Measurements from ENCODE around the gene KLHL40.

KLHL40 gene, protein sequence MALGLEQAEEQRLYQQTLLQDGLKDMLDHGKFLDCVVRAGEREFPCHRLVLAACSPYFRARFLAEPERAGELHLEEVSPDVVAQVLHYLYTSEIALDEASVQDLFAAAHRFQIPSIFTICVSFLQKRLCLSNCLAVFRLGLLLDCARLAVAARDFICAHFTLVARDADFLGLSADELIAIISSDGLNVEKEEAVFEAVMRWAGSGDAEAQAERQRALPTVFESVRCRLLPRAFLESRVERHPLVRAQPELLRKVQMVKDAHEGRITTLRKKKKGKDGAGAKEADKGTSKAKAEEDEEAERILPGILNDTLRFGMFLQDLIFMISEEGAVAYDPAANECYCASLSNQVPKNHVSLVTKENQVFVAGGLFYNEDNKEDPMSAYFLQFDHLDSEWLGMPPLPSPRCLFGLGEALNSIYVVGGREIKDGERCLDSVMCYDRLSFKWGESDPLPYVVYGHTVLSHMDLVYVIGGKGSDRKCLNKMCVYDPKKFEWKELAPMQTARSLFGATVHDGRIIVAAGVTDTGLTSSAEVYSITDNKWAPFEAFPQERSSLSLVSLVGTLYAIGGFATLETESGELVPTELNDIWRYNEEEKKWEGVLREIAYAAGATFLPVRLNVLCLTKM

DNA sequence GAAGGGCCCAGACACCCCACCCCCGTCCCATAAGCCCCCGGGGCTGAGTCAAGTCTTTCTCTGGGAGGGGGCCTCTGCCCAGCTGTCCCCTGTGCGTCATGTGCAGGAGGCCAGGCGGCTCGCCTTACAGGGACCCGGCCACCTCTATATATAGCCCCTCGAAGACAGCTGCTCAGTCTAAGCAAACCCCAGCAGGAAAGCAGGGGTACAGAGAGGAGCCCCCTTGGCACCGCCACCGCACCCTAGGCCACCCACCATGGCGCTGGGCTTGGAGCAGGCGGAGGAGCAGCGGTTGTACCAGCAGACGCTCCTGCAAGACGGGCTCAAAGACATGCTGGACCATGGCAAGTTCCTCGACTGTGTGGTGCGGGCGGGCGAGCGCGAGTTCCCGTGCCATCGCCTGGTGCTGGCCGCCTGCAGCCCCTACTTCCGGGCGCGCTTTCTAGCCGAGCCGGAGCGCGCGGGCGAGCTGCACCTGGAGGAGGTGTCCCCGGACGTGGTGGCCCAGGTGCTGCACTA, at the start of gene KLHL40:
Gene KLHL40 (plus strand): TSS at position 175 of the 519 bp plus-strand sequence. CDS start 82 bp downstream, at position 257.
- DNase-seq (ENCODE audit: low read depth in 2 of 2), result no peak

DNA sequence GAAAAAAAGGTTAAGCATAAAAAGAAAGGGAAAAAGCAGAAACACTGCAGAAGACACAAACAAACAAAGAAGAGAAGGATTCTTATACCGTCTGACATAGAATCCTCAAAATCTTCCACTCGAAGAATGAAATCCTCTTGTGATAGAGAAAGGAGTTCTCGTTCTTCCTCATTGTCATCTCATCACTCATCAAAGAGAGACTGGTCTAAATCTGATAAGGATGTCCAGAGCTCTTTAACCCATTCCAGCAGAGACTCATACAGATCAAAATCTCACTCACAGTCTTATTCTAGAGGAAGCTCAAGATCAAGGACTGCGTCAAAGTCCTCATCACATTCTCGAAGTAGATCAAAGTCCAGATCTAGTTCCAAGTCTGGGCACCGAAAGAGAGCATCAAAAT, 48.3 kb upstream of the KLHL40 start:
- no peak for DNase-seq (ENCODE audit: low read depth in 2 of 2)

DNA sequence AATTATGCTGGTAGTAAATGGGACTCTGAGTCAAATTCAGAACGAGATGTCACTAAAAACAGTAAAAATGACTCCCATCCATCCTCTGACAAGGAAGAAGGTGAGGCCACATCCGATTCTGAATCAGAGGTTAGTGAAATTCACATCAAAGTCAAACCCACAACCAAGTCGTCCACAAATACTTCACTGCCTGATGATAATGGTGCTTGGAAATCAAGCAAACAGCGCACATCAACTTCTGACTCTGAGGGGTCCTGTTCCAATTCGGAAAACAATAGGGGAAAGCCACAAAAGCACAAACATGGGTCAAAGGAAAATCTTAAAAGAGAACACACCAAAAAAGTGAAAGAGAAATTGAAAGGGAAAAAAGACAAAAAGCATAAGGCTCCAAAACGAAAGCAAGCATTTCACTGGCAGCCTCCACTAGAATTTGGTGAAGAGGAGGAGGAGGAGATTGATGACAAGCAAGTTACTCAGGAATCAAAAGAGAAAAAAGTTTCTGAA, 46.9 kb upstream of the KLHL40 start:
- peak; percentile 35 to 39 for DNase-seq (ENCODE audit: low read depth in 2 of 2)

DNA sequence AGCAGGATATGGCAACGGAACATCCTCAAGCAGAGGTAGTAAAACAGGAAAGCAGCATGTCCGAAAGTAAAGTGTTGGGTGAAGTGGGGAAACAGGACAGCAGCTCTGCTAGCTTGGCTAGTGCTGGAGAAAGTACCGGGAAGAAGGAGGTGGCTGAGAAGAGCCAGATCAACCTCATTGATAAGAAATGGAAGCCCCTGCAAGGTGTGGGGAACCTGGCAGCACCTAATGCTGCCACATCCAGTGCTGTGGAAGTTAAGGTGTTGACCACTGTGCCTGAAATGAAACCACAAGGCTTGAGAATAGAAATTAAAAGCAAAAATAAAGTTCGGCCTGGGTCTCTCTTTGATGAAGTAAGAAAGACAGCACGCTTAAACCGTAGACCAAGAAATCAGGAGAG, 46.1 kb upstream of the KLHL40 start:
- no peak for DNase-seq (ENCODE audit: low read depth in 2 of 2)

DNA sequence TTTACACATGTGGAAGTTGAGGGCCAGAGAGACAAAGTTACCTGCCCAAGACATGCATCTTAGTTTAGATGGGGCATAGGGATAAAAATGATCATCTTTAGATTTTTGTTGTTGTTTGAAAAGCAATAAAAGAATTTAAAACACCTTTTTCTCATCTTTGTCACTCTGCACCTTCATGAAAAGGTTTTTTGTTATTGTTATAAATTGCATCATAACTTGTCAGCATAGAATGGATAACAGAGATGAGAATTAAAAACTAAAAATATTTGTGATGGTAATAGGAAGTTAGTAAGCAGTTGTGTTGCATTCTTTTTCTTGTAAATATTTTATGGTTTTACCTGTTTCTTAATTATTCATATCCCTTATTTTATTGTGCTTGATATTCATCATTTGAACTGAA, 45.2 kb upstream of the KLHL40 start:
- no peak for DNase-seq (ENCODE audit: low read depth in 2 of 2)

DNA sequence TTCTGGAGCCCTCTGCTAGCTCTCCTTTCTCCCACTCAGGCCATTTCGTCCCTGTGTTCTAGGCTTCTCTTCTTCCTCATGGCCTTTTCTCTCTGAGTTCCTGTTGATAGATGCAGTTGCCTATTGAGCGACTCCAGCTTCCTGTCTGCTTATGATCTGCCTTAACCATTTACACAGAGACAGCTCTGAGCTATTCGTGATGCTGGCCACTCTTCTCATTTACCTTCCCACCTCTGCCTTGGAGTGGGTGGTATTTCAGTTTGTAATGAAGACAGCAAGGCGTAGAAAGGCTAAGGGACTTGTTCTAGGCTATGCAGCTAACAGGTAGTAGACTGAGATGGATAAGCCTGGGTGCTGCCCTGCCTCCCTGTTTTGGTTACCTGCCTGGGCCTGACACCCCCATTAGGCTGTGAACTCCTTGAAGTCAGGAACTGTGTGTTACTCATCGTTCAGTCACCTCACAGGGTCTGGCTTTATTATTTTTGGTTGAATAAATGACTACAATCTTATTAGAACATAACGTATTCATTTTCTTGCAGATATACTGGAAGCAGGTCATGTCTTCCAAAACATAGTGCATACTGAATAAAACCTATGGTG, 44.5 kb upstream of the KLHL40 start:
- no peak for DNase-seq (ENCODE audit: low read depth in 2 of 2)

DNA sequence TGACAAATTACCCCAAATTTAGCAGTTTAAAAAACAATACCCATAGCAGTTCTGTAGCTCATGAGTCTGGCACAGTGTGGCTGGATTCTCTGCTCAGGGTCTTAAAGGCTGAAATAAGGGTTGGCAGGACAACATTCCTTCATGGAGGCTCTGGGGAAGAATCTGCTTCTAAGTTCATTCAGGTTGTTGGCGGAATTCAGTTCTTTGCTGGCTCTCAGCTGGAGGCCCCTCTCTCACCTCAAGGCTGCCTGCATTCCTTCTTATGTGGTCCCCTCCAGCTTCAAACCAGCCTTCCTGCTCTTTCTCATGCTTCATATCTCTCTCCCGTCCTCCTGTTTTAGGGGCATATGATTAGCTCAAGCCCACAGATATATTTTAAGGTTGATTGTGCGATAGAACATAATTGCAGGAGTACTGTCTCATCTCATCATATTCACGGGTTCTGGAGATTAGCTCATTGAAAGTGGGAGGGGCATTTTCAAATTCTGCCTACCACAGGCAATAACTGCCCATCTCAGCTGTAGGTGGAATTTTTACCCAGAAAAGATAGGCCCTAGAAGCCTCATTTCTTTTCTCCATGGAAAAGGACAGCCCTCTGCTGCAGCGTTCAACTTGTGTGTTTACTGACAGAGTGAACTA, 37.4 kb upstream of the KLHL40 start:
- DNase-seq (ENCODE audit: low read depth in 2 of 2), result no peak

DNA sequence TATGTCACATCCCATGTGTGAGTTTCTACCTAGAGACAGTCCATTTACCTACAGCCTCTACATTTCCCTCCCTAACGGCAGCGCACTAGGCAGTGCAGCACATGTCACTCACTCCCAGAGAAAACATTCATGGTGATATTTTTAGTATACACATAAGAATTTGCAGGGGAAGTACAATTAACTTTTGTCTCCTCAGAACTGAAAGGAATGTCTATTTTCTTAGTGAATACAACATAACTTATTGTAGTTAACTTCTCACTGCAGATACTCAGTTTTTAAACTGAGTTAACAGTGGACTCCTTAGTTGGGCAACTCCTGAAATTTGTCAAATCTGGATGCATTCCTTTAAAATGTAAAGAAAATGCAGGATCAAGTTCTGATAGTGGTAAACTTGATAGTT, 36.3 kb upstream of the KLHL40 start:
- DNase-seq (ENCODE audit: low read depth in 2 of 2), result no peak

DNA sequence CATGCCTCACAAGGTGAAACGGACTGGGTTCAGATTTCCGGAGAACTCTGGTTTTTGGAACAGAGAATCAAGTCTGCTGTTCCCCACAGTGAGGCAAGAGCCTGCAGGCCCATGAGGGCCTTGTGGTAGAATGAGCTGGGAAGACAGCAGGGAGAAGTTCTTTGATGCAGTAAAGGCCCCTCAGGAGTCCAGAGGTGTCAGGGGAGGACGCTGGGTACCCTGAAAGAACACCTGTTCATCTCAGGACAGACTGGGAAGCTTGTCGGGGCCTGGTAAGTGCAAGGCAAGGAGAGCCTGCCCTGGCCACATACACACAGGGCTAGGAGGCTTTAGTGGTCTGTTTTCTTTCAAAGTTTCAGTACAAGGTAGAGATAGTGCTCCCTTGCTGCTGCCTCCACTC, 35.6 kb upstream of the KLHL40 start:
- DNase-seq (ENCODE audit: low read depth in 2 of 2), result no peak

DNA sequence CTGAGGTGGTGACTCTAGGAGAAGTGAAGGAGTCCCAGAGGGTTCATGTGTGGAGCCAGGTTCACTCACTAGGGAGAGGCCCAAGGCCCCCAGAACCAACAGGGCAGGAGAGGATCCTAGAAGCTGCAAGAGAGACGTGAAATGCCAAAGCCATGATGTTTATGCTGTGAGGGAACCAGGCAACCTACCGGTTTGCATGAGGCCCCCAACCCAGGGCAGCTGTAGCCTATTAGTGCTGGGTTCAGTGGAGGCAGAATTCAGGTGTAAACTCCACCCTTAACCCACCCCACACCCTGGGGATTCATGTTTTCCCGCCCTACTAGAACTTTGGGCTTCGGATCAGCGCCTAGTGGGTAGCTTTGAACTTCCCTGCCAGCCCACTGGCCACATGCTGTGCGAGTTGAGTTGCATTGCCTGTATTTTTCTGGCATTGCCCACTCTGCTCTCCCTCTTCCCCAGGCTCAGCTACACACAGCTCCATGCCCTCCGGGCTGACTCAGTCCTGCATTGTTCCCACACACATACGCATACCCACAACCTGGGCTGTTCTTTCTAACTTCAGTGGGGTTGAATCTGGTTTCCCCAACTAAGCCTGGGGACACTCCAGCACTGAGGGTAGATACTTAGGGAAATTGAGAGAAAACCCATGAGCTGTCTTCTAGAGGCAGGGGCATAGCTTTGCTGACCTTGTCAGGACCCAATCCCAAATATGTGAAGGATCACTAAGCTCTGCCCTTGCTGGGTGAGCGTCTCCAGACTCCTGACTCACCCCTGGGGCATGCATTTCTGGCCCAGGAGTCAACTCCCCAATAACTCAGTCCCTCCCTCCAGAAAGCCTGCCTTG, 33.9 kb upstream of the KLHL40 start:
- DNase-seq (ENCODE audit: low read depth in 2 of 2), result no peak

DNA sequence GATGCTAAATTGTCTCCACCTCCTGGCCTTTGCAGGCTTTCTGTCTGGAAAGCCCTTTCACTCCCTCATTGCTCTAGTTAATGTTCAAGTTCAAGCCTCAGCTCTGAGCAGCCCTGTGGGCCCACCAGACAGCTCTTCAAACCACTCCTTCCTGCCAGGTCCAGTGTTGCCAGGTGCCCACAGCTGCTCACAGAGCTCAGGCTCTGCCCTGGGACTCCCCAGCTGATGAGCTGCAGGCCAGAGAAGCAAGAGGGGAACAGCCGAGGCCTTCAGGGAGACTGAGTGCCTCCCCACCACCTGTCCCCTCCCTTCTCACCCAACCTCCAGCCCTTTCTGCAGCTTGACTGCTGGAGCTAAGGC, 33.1 kb upstream of the KLHL40 start:
- DNase-seq (ENCODE audit: low read depth in 2 of 2), result no peak

DNA sequence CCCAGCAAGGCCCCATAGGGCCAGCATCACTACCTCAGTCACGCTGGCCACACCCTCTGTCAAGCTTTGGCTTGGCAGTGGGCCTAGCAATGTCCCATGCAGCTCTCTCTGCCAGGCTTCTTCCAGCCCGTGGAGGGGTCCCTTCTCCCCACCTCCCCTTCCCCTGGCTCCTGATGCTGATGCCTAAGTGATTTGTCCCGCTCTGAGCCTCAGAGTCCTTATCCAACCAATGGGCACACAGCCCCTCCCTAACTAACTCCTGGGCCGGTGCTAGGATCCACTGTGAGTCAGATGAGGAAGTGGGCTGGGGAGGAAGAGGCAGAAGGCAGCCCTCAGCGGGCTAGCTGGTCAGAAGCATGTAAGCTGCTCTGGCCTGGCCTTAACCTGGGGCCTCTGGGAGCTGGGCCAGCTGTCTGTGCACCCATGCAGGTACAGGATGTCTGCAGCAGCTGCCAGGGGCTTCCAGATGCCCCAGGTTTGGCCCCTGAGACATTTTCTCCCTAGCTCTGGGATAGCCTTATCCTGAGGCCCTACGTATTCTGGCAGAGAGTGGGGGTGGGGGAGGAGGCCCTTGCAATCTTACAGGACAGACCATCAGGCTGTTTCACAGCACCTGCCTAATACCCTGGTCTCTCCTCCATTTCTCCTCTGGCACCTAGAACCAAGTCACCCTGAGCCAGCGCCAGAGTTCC, 32.6 kb upstream of the KLHL40 start:
- no peak for DNase-seq (ENCODE audit: low read depth in 2 of 2)

DNA sequence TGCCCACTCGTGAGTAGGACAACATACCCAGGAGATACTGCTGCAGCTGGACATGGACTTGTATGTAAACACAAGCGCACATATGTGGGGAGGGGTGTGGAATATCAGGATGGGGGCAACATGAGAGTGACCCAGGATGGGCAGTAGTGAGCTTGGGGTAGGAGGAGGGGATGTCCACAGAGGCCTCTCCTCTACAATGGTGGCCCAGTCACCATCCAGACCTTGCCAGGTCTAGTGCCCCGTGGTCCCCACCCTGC, 32.1 kb upstream of the KLHL40 start:
- DNase-seq (ENCODE audit: low read depth in 2 of 2), result no peak

DNA sequence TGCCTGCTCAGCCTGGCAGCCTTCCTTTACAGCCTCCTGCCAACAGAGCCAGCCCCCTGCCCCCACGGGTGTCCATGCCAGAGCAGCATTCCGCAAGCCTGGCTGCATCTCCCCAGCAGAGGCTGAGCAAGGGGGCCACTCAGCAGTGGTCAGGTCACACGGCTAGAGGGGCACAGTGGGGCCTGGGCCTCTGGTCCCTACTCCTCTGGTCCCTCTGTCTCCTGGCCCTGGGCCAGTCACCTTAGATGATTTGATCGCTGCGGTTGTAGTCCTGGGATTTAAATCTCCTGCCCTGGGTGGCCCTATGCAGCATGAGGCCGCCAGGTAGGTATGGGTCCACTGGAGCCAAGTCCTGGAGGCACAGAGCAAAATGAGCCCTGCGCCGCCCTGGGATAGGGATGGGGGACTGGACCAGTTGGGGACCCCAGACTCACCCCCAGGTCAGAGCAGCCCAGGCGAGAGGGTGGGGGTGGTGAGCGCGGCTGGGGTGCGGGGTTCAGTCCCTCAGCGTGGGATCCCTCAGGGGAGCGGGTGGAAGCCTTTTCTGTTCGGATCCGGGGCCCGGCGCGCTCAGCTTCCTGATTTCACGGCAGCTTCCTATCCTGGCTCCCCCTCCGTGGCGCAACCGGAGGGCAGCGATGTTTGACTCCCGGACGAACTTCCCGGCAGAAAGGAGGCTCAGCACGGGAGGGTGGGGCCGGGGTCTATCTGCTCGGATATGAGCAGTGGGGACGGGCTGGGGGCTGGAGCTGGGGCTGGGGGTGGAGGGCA, 31.6 kb upstream of the KLHL40 start, which contains the start of gene ZBTB47:
Gene ZBTB47 (plus strand): TSS at position 138 of the 771 bp plus-strand sequence. CDS start 4,659 bp downstream, outside the sequence.
- no peak for DNase-seq (ENCODE audit: low read depth in 2 of 2)

DNA sequence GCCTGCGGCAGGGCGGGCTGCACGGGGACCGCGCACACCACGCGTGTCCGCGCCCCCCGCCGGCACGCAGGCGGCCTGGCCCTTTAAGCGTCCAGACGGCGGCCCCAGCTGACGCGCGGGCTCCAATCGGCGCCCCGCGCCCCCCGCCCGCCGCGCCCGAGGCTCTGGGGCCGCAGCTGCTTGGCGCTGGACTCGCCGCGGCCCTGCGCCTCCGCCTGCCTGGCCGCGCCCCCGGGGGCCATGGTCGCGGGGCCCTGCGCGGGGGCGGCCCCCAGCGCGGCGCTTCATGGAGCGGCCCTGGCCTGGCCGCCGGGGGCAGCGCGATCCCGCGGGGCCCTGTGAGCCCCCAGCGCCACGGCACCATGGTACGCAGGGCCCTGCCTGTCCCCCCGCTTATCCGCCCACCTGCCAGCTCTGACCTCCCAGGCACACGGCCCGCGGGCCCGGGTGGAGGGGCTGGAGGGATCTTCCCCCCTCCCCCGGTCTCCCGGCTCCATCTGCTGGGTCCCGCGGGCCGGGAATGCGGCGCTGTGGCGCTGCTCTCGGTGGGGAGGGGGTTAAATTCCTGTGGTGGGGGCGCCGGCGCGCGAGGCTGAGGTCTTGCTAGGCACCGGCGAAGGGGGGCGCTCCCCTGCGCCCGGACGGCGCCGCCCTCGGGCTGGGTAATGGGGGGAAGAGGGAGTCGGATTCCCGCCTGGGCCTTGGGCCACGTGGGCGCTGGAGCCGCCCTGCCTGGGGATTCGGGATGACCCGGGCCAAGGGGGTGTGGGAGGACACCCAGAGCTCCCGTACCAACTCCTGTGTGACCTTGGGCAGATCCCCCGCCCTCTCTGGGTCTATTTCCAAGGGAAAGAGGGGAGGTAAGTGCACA, 30.8 kb upstream of the KLHL40 start:
- no peak for DNase-seq (ENCODE audit: low read depth in 2 of 2)

DNA sequence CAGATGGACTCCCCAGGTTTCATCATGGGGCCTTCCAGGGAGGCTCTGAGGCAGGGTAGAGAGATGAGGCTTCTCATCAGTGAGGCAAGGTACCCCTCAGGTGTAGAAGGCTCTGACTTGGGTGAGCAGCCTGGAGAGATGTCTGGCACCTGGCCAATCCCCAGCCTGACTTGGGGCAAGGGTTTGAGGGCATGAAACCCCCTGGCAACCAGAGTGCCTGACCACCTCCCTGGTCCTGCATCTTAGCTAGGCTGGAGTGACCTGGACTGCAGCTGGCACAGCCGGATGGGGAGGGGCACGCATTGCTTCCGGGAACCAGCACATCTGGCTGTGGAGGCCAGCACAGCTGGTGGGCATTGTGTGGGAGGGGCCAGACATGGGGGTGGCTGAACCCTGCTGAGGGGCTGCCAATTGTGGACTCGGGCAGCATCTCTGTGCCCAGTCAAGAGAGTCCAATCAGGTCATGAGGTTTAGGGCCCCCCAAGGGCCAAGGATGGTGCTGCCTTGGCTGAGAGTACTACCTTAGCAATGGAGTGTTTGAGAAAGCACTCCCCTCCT, 29.9 kb upstream of the KLHL40 start:
- DNase-seq (ENCODE audit: low read depth in 2 of 2), result no peak

DNA sequence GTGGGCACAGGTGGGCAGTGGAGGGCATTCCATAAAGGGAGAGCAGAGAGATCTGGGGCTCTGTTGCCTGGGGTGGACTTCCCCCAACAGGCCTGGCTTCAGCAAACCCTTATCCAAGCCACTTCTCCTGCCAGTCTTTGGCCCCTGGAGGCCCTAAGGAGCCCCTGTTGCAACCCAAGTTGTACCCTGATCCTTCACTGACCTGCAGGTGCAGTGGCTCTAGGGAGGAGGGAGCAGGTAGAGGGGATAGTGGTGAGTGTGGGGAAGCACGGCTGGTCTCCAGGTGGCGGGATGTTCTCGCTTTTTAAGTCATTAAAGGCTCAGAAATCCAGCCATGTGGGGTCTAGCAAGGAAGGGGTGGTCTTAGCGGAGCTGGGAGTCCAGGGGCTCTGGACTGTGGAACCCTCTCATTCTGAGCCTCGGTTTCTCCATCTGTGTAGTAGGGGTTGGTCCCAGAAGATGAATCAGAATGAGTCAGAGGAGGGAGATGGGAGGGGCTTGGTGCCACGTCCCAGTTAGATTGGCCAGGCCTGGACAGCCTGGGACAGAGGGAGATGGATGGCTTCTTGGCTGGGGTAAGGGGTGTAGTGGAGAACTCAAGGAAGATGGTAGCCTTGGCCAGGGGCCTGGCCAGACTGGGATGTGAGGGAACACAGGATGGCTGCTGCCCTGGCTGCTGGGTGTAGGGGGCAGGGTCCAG, 29.2 kb upstream of the KLHL40 start:
- DNase-seq (ENCODE audit: low read depth in 2 of 2), result no peak
